CD14-positive monocyte (primary cell): ENCODE measurements around the gene BORCS5. TPM values are rescaled to one million over a fixed set of nuclear protein-coding genes. Genes with fewer than 3 reads are reported as not detected.
"Not testable (repeated sequence)": the region's sequence is repeated elsewhere in the genome, so short reads cannot be mapped to it uniquely, and the experiment has no call there.

Experiments
- DNase-seq, 3 donors: peaks; one replicate each; pipeline ENCODE4 v3.0.0-alpha.2; 2011 to 2022
- H2AFZ ChIP-seq: 2 replicates; pipeline ENCODE4 v1.6.0; 2012; ENCODE audit warnings: mild to moderate bottlenecking, low read depth, low read length, inconsistent platforms; ENCODE audit not compliant: insufficient read depth, poor library complexity, severe bottlenecking
- H3K27ac ChIP-seq, 2 donors: 1 replicate in 1 of 2; 2 replicates in 1 of 2; pipeline ENCODE4 v1.5.1; 2012 to 2013; ENCODE audit warnings: low read length in 2 of 2, control low read depth in 1 of 2, inconsistent platforms in 1 of 2, low read depth in 1 of 2, mild to moderate bottlenecking in 1 of 2
- H3K27me3 ChIP-seq, 2 donors: one replicate each; pipeline versions ENCODE4 v1.6.0 to v1.6.1; 2011 to 2013; ENCODE audit warnings: low read length in 2 of 2; ENCODE audit not compliant: control insufficient read depth in 2 of 2, insufficient read depth in 2 of 2
- H3K36me3 ChIP-seq, 2 donors: replicated peaks in 1 of 2; 1 replicate in 1 of 2; 2 replicates in 1 of 2; pipeline versions ENCODE4 v1.5.1 to v1.6.1; 2012 to 2013; ENCODE audit warnings: low read length in 2 of 2, control low read depth in 1 of 2, inconsistent platforms in 1 of 2, mild to moderate bottlenecking in 1 of 2; ENCODE audit not compliant: insufficient read depth in 2 of 2, control insufficient read depth in 1 of 2
- H3K4me1 ChIP-seq, 2 donors: 1 replicate in 1 of 2; 2 replicates in 1 of 2; pipeline versions ENCODE4 v1.5.1 to v1.6.1; 2012 to 2013; ENCODE audit warnings: low read length in 2 of 2, control low read depth in 1 of 2, inconsistent platforms in 1 of 2, mild to moderate bottlenecking in 1 of 2, moderate library complexity in 1 of 2; ENCODE audit not compliant: insufficient read depth in 2 of 2, control insufficient read depth in 1 of 2
- H3K4me2 ChIP-seq: replicated peaks from 2 replicates; pipeline ENCODE3; 2012; ENCODE audit warnings: low read length, moderate library complexity, mild to moderate bottlenecking; ENCODE audit not compliant: poor library complexity, severe bottlenecking; ENCODE audit errors: extremely low read depth
- H3K4me3 ChIP-seq, 3 experiments: fragments of 200-600 bp in 1 of 3; sonication (generic) in 1 of 3; replicated peaks in 1 of 3; 1 replicate in 2 of 3; 2 replicates in 1 of 3; pipeline ENCODE4 v1.5.1; 2011 to 2013; ENCODE audit warnings: low read length in 3 of 3, mild to moderate bottlenecking in 3 of 3, control low read depth in 2 of 3, low read depth in 2 of 3, inconsistent platforms in 1 of 3, moderate library complexity in 1 of 3
- H3K79me2 ChIP-seq: 2 replicates; pipeline ENCODE4 v1.6.0; 2012; ENCODE audit warnings: mild to moderate bottlenecking, control low read depth, inconsistent platforms, low read length, moderate library complexity; ENCODE audit not compliant: insufficient read depth
- H3K9ac ChIP-seq: 2 replicates; pipeline ENCODE4 v1.6.0; 2017; ENCODE audit warnings: low read length, mild to moderate bottlenecking; ENCODE audit not compliant: insufficient read depth, poor library complexity, severe bottlenecking
- H3K9me3 ChIP-seq, 2 donors: replicated peaks in 1 of 2; 1 replicate in 1 of 2; 2 replicates in 1 of 2; pipeline versions ENCODE4 v1.5.1 to v1.6.1; 2012 to 2013; ENCODE audit warnings: low read length in 2 of 2, control low read depth in 1 of 2; ENCODE audit not compliant: control insufficient read depth in 1 of 2, insufficient read depth in 1 of 2
- H4K20me1 ChIP-seq: 2 replicates; pipeline ENCODE4 v1.6.0; 2012; ENCODE audit warnings: mild to moderate bottlenecking, low read length, control low read depth, moderate library complexity; ENCODE audit not compliant: insufficient read depth
- H3K27ac Mint-ChIP-seq, 7 donors: one replicate each; pipeline ENCODE4 v1.8.0; 2020; ENCODE audit warnings: mild to moderate bottlenecking in 7 of 7, mixed read lengths in 7 of 7, moderate library complexity in 6 of 7, inconsistent platforms in 2 of 7
- H3K27me3 Mint-ChIP-seq, 3 donors: one replicate each; pipeline ENCODE4 v1.8.0; 2021 to 2022; ENCODE audit warnings: low read depth in 3 of 3, mild to moderate bottlenecking in 3 of 3, mixed read lengths in 3 of 3, moderate library complexity in 3 of 3, inconsistent platforms in 1 of 3
- H3K36me3 Mint-ChIP-seq, 2 donors: one replicate each; pipeline ENCODE4 v1.8.0; 2020; ENCODE audit warnings: mixed read lengths in 2 of 2, inconsistent platforms in 1 of 2, mild to moderate bottlenecking in 1 of 2
- H3K4me1 Mint-ChIP-seq: one replicate; pipeline ENCODE4 v1.8.0; 2020; ENCODE audit warnings: mild to moderate bottlenecking, mixed read lengths
- H3K4me3 Mint-ChIP-seq, 2 donors: one replicate each; pipeline ENCODE4 v1.8.0; 2020; ENCODE audit warnings: mild to moderate bottlenecking in 2 of 2, mixed read lengths in 2 of 2, moderate library complexity in 1 of 2
- H3K9me3 Mint-ChIP-seq, 7 donors: one replicate each; pipeline ENCODE4 v1.8.0; 2020 to 2022; ENCODE audit warnings: mixed read lengths in 7 of 7, mild to moderate bottlenecking in 6 of 7, moderate library complexity in 6 of 7, inconsistent platforms in 2 of 7
- WGBS: methylation state at CpG from one replicate; pipeline ENCODE4 v1.1.5; 2013; ENCODE audit warnings: missing lambda C conversion rate; ENCODE audit not compliant: insufficient coverage; 5-methylcytosine and 5-hydroxymethylcytosine counted together
- intact Hi-C, 2 donors: fragments of 100-400 bp; cut with micrococcal nuclease; formaldehyde crosslinking; loops; one replicate each; pipeline versions ENCODE4 v1.15.0 to v1.15.1; 2023
- polyA plus RNA-seq, 3 donors: library from polyadenylated mRNA; depleted of rRNA in 1 of 3; unstranded in 2 of 3; stranded (reverse) in 1 of 3; fragments of 300-500 nt in 2 of 3; fragments of >200 nt in 1 of 3; fragmentation: Illumina TruSeq in 2 of 3; gene quantifications; 1 replicate in 2 of 3; 2 replicates in 1 of 3; pipeline ENCODE4 v1.2.3, GENCODE V29; 2012 to 2021
- TF ChIP-seq, protein P1 (sequence below): fragments of 200-600 bp; IDR thresholded peaks from one replicate; pipeline ENCODE4 v1.8.0; 2022; ENCODE audit warnings: antibody characterized with exemption, mild to moderate bottlenecking

Gene BORCS5
- polyA plus RNA-seq, 3 donors = 8.5 to 15.1 (median 9.6) TPM

DNA sequence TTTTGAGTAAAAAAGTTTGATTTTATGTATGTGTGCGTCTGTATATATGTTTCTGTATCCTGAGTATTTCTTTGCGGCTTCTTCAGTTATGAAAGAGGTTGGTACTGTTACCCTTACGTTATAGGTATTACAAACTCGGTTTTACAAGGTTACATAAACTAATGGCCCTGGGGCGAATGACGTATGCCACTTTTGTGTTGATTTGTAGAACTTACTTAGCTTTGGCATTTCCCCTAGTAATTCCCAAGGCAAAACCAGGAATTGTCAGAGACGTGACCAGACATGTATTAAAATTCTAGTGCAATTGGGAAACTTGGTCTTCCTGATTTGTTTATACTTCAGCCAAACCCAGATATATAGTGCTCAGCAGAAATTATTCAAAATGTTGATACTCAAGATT lies 112.5 kb downstream of the BORCS5 start:
- peaks cover 0 to 7% (median 1%) of the 10 kb centered on the region in 3 donors for H3K27me3 Mint-ChIP-seq
- no peak overlapping the region for H3K9ac ChIP-seq
- no peak for DNase-seq
- no peaks in the 10 kb centered on the region for H3K79me2 ChIP-seq
- H3K9me3 ChIP-seq = no peaks in the 10 kb centered on the region
- WGBS = no CpG with 5 or more reads among the region's 7 CpGs
- no peak overlapping the region for H2AFZ ChIP-seq
- peaks cover 0 to 3% (median 1%) of the 10 kb centered on the region in 7 donors for H3K9me3 Mint-ChIP-seq
- H3K36me3 ChIP-seq = peaks cover 0 to 13% of the 10 kb centered on the region in 2 donors
- no peaks in the 10 kb centered on the region for H3K27me3 ChIP-seq
- H4K20me1 ChIP-seq = no peaks in the 10 kb centered on the region
- H3K27ac Mint-ChIP-seq = no peak overlapping the region
- H3K27ac ChIP-seq = no peak overlapping the region
- H3K4me1 Mint-ChIP-seq = peaks cover 23% of the 10 kb centered on the region
- peaks cover 12 to 13% of the 10 kb centered on the region in 2 donors for H3K4me1 ChIP-seq
- peaks cover 43 to 51% of the 10 kb centered on the region in 2 donors for H3K36me3 Mint-ChIP-seq
- no peak overlapping the region for H3K4me3 Mint-ChIP-seq
- intact Hi-C loops = loop anchor here in 1 of 2 donors (10.0 kb wide), 1 partner anchor 95 kb away; the partner anchor contains the start of gene DUSP16
- TF ChIP-seq, protein P1, sequence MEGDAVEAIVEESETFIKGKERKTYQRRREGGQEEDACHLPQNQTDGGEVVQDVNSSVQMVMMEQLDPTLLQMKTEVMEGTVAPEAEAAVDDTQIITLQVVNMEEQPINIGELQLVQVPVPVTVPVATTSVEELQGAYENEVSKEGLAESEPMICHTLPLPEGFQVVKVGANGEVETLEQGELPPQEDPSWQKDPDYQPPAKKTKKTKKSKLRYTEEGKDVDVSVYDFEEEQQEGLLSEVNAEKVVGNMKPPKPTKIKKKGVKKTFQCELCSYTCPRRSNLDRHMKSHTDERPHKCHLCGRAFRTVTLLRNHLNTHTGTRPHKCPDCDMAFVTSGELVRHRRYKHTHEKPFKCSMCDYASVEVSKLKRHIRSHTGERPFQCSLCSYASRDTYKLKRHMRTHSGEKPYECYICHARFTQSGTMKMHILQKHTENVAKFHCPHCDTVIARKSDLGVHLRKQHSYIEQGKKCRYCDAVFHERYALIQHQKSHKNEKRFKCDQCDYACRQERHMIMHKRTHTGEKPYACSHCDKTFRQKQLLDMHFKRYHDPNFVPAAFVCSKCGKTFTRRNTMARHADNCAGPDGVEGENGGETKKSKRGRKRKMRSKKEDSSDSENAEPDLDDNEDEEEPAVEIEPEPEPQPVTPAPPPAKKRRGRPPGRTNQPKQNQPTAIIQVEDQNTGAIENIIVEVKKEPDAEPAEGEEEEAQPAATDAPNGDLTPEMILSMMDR = no peak
- no peak overlapping the region for H3K4me2 ChIP-seq
- H3K4me3 ChIP-seq = no peak overlapping the region

DNA sequence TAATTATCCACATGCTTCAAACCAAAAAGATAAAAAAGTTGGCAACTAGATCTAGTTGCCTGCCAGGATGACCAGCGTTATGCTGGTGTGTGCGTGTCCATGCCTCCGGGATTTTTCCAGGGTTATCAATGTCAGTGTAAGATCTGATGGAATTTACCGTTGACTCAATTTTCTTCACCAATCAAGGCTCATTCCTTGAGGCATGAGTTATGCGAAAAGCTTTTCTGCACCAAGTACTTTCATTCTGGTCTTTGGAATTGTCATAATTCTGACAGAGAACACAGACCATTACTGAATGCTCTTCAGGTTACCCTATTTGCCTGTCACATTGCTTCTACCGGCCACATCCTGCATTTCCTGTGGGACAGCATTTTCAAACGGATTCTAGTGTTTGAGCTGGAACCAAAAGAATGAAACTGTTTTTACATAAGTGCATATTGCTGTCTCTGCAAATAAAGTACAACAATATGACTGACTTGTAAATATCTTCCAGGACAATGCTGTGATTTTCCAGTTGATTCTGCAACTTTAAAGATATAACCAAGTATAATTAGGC lies 114.0 kb downstream of the BORCS5 start:
- H3K4me2 ChIP-seq = no peak overlapping the region
- 86% methylated on average over 4 of the region's 7 CpGs for WGBS
- peaks cover 0 to 8% of the 10 kb centered on the region in 2 donors for H3K36me3 ChIP-seq
- no peak overlapping the region for H3K27ac Mint-ChIP-seq
- H3K4me3 ChIP-seq = no peak overlapping the region
- intact Hi-C loops = no loop called here
- no peaks in the 10 kb centered on the region for H4K20me1 ChIP-seq
- H3K4me3 Mint-ChIP-seq = no peak overlapping the region
- peaks cover 0 to 3% (median 1%) of the 10 kb centered on the region in 7 donors for H3K9me3 Mint-ChIP-seq
- peaks cover 45 to 46% of the 10 kb centered on the region in 2 donors for H3K36me3 Mint-ChIP-seq
- H3K4me1 Mint-ChIP-seq = peaks cover 26% of the 10 kb centered on the region
- peaks cover 12 to 13% of the 10 kb centered on the region in 2 donors for H3K4me1 ChIP-seq
- no peak for DNase-seq
- H3K9ac ChIP-seq = no peak overlapping the region
- no peaks in the 10 kb centered on the region for H3K79me2 ChIP-seq
- H3K27ac ChIP-seq = no peak overlapping the region
- H2AFZ ChIP-seq = no peak overlapping the region
- no peaks in the 10 kb centered on the region for H3K27me3 ChIP-seq
- H3K27me3 Mint-ChIP-seq = peaks cover 0 to 8% (median 0%) of the 10 kb centered on the region in 3 donors
- H3K9me3 ChIP-seq = no peaks in the 10 kb centered on the region
- TF ChIP-seq, protein P1 = no peak

DNA sequence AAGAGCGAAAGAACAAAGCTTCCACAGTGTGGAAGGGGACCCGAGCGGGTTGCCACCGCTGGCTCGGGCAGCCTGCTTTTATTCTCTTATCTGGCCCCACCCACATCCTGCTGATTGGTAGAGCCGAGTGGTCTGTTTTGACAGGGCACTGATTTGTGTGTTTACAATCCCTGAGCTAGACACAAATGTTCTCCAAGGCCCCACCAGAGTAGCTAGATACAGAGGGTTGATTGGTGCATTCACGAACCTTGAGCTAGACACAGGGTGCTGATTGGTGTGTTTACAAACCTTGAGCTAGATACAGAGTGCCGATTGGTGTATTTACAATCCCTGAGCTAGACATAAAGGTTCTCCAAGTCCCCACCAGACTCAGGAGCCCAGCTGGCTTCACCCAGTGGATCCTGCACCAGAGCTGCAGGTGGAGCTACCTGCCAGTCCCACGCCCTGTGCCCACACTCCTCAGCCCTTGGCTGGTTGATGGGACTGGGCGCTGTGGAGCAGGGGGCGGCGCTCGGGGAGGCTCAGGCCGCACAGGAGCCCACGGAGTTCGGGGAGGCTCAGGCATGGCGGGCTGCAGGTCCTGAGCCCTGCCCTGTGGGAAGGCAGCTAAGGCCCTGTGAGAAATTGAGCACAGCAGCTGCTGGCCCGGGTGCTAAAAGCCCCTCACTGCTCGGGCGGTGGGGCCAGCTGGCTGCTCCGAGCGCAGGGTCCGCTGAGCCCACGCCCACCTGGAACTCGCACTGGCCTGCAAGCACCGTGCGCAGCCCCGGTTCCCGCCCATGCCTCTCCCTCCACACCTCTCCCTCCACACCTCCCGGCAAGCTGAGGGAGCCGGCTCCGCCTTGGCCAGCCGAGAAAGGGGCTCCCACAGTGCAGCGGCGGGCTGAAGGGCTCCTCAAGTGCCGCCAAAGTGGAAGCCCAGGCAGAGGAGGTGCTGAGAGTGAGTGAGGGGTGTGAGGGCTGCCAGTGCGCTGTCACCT lies 115.4 kb downstream of the BORCS5 start:
- H3K36me3 ChIP-seq = not testable (repeated sequence)
- peaks cover 19% of the 10 kb centered on the region for H3K4me1 Mint-ChIP-seq

More for the DNA sequence above, 115.4 kb downstream of the BORCS5 start:
- H3K27me3 ChIP-seq, H3K9me3 ChIP-seq, H3K9me3 Mint-ChIP-seq, H3K27ac ChIP-seq, H3K4me2 ChIP-seq, H2AFZ ChIP-seq, H4K20me1 ChIP-seq, H3K27ac Mint-ChIP-seq, intact Hi-C loops, H3K4me3 ChIP-seq, DNase-seq, H3K79me2 ChIP-seq, H3K9ac ChIP-seq, H3K27me3 Mint-ChIP-seq, H3K4me3 Mint-ChIP-seq: not testable (repeated sequence)
- H3K36me3 Mint-ChIP-seq = peaks cover 38 to 40% of the 10 kb centered on the region in 2 donors
- whole genome bisulfite sequencing = 96% methylated on average over 15 of the region's 37 CpGs
- H3K4me1 ChIP-seq = peaks cover 11 to 12% of the 10 kb centered on the region in 2 donors
